CD4-positive, CD25-positive, alpha-beta regulatory T cell (primary cell): Measurements from ENCODE around the gene PNMA8A. TPM values are rescaled to one million over a fixed set of nuclear protein-coding genes. Genes with fewer than 3 reads are reported as not detected.

Experiments
- ATAC-seq, 2 donors: fragments of 150-1000 bp; cut with Tn5 transposase; one replicate each; pipeline ENCODE4 v1.10.0; 2021; ENCODE audit warnings: low read depth in 2 of 2, moderate number of reproducible peaks in 2 of 2, moderate library complexity in 1 of 2
- DNase-seq, 3 donors: peaks; one replicate each; pipeline versions ENCODE4 v3.0.0 to v3.0.0-alpha.2; 2012 to 2022; ENCODE audit warnings: mixed read lengths in 1 of 3
- H3K27ac ChIP-seq: one replicate; pipeline ENCODE4 v1.7.0; 2013; ENCODE audit warnings: mild to moderate bottlenecking, low read length; ENCODE audit not compliant: insufficient read depth, poor library complexity, severe bottlenecking
- H3K27me3 ChIP-seq: one replicate; pipeline ENCODE4 v1.7.0; 2013; ENCODE audit warnings: low read length; ENCODE audit not compliant: control insufficient read depth, insufficient read depth
- H3K36me3 ChIP-seq: one replicate; pipeline ENCODE4 v1.7.0; 2013; ENCODE audit warnings: mild to moderate bottlenecking, low read length, moderate library complexity; ENCODE audit not compliant: control insufficient read depth, insufficient read depth
- H3K4me1 ChIP-seq: 2 replicates; pipeline ENCODE4 v1.7.0; 2013; ENCODE audit warnings: mild to moderate bottlenecking, low read length; ENCODE audit not compliant: insufficient read depth, control insufficient read depth, poor library complexity, severe bottlenecking
- H3K4me3 ChIP-seq: one replicate; pipeline ENCODE4 v1.7.0; 2013; ENCODE audit warnings: low read depth, mild to moderate bottlenecking, low read length, moderate library complexity
- H3K9me3 ChIP-seq, 2 experiments: 1 replicate in 1 of 2; 2 replicates in 1 of 2; pipeline ENCODE4 v1.7.0; 2013; ENCODE audit warnings: low read length in 2 of 2, mild to moderate bottlenecking in 1 of 2, moderate library complexity in 1 of 2; ENCODE audit not compliant: control insufficient read depth in 2 of 2
- H3K27ac Mint-ChIP-seq, 3 donors: one replicate each; pipeline ENCODE4 v1.8.0; 2020 to 2022; ENCODE audit warnings: mild to moderate bottlenecking in 3 of 3, mixed read lengths in 3 of 3, moderate library complexity in 2 of 3
- H3K27me3 Mint-ChIP-seq: one replicate; pipeline ENCODE4 v1.8.0; 2022; ENCODE audit warnings: mild to moderate bottlenecking, mixed read lengths
- H3K36me3 Mint-ChIP-seq: one replicate; pipeline ENCODE4 v1.8.0; 2020; ENCODE audit warnings: mixed read lengths
- H3K4me1 Mint-ChIP-seq, 4 donors: one replicate each; pipeline ENCODE4 v1.8.0; 2020 to 2022; ENCODE audit warnings: mixed read lengths in 4 of 4, mild to moderate bottlenecking in 1 of 4
- H3K4me3 Mint-ChIP-seq, 4 donors: one replicate each; pipeline ENCODE4 v1.8.0; 2020 to 2022; ENCODE audit warnings: mild to moderate bottlenecking in 4 of 4, mixed read lengths in 4 of 4, moderate library complexity in 3 of 4
- H3K9me3 Mint-ChIP-seq, 7 donors: one replicate each; pipeline ENCODE4 v1.8.0; 2020 to 2022; ENCODE audit warnings: mixed read lengths in 7 of 7, mild to moderate bottlenecking in 3 of 7, moderate library complexity in 2 of 7
- polyA plus RNA-seq, 4 donors: library from polyadenylated mRNA; unstranded; fragments of 300-500 nt; fragmentation: Illumina TruSeq; gene quantifications; one replicate each; pipeline ENCODE4 v1.2.3, GENCODE V29; 2021
- total RNA-seq: library from RNA; stranded (reverse); gene quantifications from one replicate; pipeline ENCODE4 v1.2.3, GENCODE V29; 2022

The PNMA8A gene
- total and polyA plus RNA-seq, 5 donors from 2014 or later, result 0.05 TPM; not detected in 4

- DNase-seq, result no peak
- Mint-ChIP-seq H3K27ac (no peak overlapping the region), H3K27me3 (peaks cover 30% of the 10 kb centered on the region), H3K9me3 (no peaks in the 10 kb centered on the region), H3K4me3 (no peak overlapping the region), H3K4me1 (no peaks in the 10 kb centered on the region), H3K36me3 (no peaks in the 10 kb centered on the region)
- Histone ChIP-seq H3K9me3 (no peaks in the 10 kb centered on the region), H3K27me3 (no peaks in the 10 kb centered on the region), H3K4me3 (no peak overlapping the region), H3K27ac (no peak overlapping the region), H3K36me3 (no peaks in the 10 kb centered on the region), H3K4me1 (no peaks in the 10 kb centered on the region)
- ATAC-seq, result no peak
Measured at GRCh38 chr19:46460055-46460454, 11.3 kb downstream of the PNMA8A start.

- H3K9me3 Mint-ChIP-seq, result peaks cover 0 to 2% (median 0%) of the 10 kb centered on the region in 7 donors
- ATAC-seq (no peak), DNase-seq (no peak)
- Histone ChIP-seq H3K4me1 (no peaks in the 10 kb centered on the region), H3K27ac (no peak overlapping the region), H3K36me3 (no peaks in the 10 kb centered on the region), H3K9me3 (no peaks in the 10 kb centered on the region), H3K4me3 (no peak overlapping the region), H3K27me3 (no peaks in the 10 kb centered on the region)
- H3K4me3 Mint-ChIP-seq, result no peak overlapping the region
- no peak overlapping the region for H3K27ac Mint-ChIP-seq
- H3K36me3 Mint-ChIP-seq, result no peaks in the 10 kb centered on the region
- peaks cover 27% of the 10 kb centered on the region for H3K27me3 Mint-ChIP-seq
- H3K4me1 Mint-ChIP-seq, result no peaks in the 10 kb centered on the region
Measured at GRCh38 chr19:46456930-46457329, 14.4 kb downstream of the PNMA8A start.

GRCh38 chr19:46454244-46454643 lies 17.1 kb downstream of the PNMA8A start:
- H3K9me3 ChIP-seq, result peaks cover 0 to 2% of the 10 kb centered on the region in 2 experiments
- Mint-ChIP-seq H3K27ac (no peak overlapping the region), H3K36me3 (peaks cover 5% of the 10 kb centered on the region), H3K4me1 (no peaks in the 10 kb centered on the region), H3K4me3 (no peak overlapping the region), H3K27me3 (peaks cover 32% of the 10 kb centered on the region), H3K9me3 (peaks cover 0 to 7% (median 2%) of the 10 kb centered on the region in 7 donors)
- H3K4me3 ChIP-seq, result no peak overlapping the region
- DNase-seq, result no peak
- no peaks in the 10 kb centered on the region for H3K27me3 ChIP-seq
- H3K27ac ChIP-seq, result no peak overlapping the region
- ATAC-seq, result no peak
- H3K4me1 ChIP-seq, result no peaks in the 10 kb centered on the region
- no peaks in the 10 kb centered on the region for H3K36me3 ChIP-seq

- H3K4me1 Mint-ChIP-seq, result no peaks in the 10 kb centered on the region
- H3K9me3 Mint-ChIP-seq, result peaks cover 0 to 9% (median 2%) of the 10 kb centered on the region in 7 donors
- no peak overlapping the region for H3K4me3 Mint-ChIP-seq
- DNase-seq (no peak), ATAC-seq (no peak)
- no peaks in the 10 kb centered on the region for H3K4me1 ChIP-seq
- H3K36me3 ChIP-seq, result no peaks in the 10 kb centered on the region
- H3K27ac Mint-ChIP-seq, result no peak overlapping the region
- peaks cover 6% of the 10 kb centered on the region for H3K36me3 Mint-ChIP-seq
- no peak overlapping the region for H3K27ac ChIP-seq
- no peak overlapping the region for H3K4me3 ChIP-seq
- H3K27me3 Mint-ChIP-seq, result peaks cover 33% of the 10 kb centered on the region
- H3K9me3 ChIP-seq, result peaks cover 0 to 2% of the 10 kb centered on the region in 2 experiments
- no peaks in the 10 kb centered on the region for H3K27me3 ChIP-seq
Measured at GRCh38 chr19:46453661-46454060, 17.7 kb downstream of the PNMA8A start.

GRCh38 chr19:46452186-46452585 lies 19.2 kb downstream of the PNMA8A start:
- Mint-ChIP-seq H3K27me3 (peaks cover 33% of the 10 kb centered on the region), H3K27ac (no peak overlapping the region), H3K4me3 (no peak overlapping the region), H3K4me1 (no peaks in the 10 kb centered on the region), H3K36me3 (peaks cover 6% of the 10 kb centered on the region), H3K9me3 (peaks cover 0 to 9% (median 2%) of the 10 kb centered on the region in 7 donors)
- ATAC-seq (no peak), DNase-seq (no peak)
- Histone ChIP-seq H3K9me3 (peaks cover 0 to 2% of the 10 kb centered on the region in 2 experiments), H3K4me3 (no peak overlapping the region), H3K27ac (no peak overlapping the region), H3K27me3 (no peaks in the 10 kb centered on the region), H3K36me3 (no peaks in the 10 kb centered on the region), H3K4me1 (no peaks in the 10 kb centered on the region)

GRCh38 chr19:46451352-46451751 lies 20.0 kb downstream of the PNMA8A start:
- Mint-ChIP-seq H3K27me3 (peaks cover 31% of the 10 kb centered on the region), H3K36me3 (peaks cover 6% of the 10 kb centered on the region), H3K4me1 (no peaks in the 10 kb centered on the region), H3K4me3 (no peak overlapping the region), H3K9me3 (peaks cover 0 to 9% (median 2%) of the 10 kb centered on the region in 7 donors), H3K27ac (no peak overlapping the region)
- Histone ChIP-seq H3K27ac (no peak overlapping the region), H3K4me3 (no peak overlapping the region), H3K27me3 (no peaks in the 10 kb centered on the region), H3K36me3 (no peaks in the 10 kb centered on the region), H3K9me3 (peaks cover 0 to 2% of the 10 kb centered on the region in 2 experiments), H3K4me1 (no peaks in the 10 kb centered on the region)
- DNase-seq, result no peak
- no peak for ATAC-seq

- H3K36me3 ChIP-seq, result no peaks in the 10 kb centered on the region
- no peak overlapping the region for H3K4me3 Mint-ChIP-seq
- H3K4me1 Mint-ChIP-seq, result no peaks in the 10 kb centered on the region
- DNase-seq, result no peak
- peaks cover 25% of the 10 kb centered on the region for H3K27me3 Mint-ChIP-seq
- peaks cover 0 to 2% of the 10 kb centered on the region in 2 experiments for H3K9me3 ChIP-seq
- H3K9me3 Mint-ChIP-seq, result peaks cover 0 to 9% (median 2%) of the 10 kb centered on the region in 7 donors
- H3K27me3 ChIP-seq, result no peaks in the 10 kb centered on the region
- no peak overlapping the region for H3K27ac ChIP-seq
- H3K36me3 Mint-ChIP-seq, result peaks cover 6% of the 10 kb centered on the region
- H3K4me1 ChIP-seq, result no peaks in the 10 kb centered on the region
- no peak for ATAC-seq
- H3K4me3 ChIP-seq, result no peak overlapping the region
- no peak overlapping the region for H3K27ac Mint-ChIP-seq
Measured at GRCh38 chr19:46450737-46451136, 20.6 kb downstream of the PNMA8A start.

- no peaks in the 10 kb centered on the region for H3K4me1 Mint-ChIP-seq
- H3K27ac Mint-ChIP-seq, result no peak overlapping the region
- ATAC-seq (no peak), DNase-seq (no peak)
- peaks cover 19% of the 10 kb centered on the region for H3K27me3 Mint-ChIP-seq
- Histone ChIP-seq H3K27ac (no peak overlapping the region), H3K4me1 (no peaks in the 10 kb centered on the region), H3K4me3 (no peak overlapping the region), H3K36me3 (no peaks in the 10 kb centered on the region), H3K27me3 (no peaks in the 10 kb centered on the region), H3K9me3 (peaks cover 0 to 2% of the 10 kb centered on the region in 2 experiments)
- H3K36me3 Mint-ChIP-seq, result peaks cover 6% of the 10 kb centered on the region
- peaks cover 0 to 9% (median 2%) of the 10 kb centered on the region in 7 donors for H3K9me3 Mint-ChIP-seq
- H3K4me3 Mint-ChIP-seq, result no peak overlapping the region
Measured at GRCh38 chr19:46449228-46449627, 22.1 kb downstream of the PNMA8A start.
